HEK293 (cell line): ENCODE measurements around the gene BAIAP3.

Experiments used
- CTCF ChIA-PET: fragments of 350-600 bp; formaldehyde crosslinking; extraction: SDS; loops from one replicate; lab custom pipeline; 2021; ENCODE audit warnings: antibody characterized with exemption; lab: Yijun Ruan, JAX
- POLR2A ChIA-PET: fragments of 300-600 bp; formaldehyde crosslinking; extraction: SDS; loops from one replicate; lab custom pipeline; 2020; ENCODE audit warnings: antibody characterized with exemption, inconsistent platforms; lab: Yijun Ruan, JAX
- H3K27ac ChIP-seq: fragments of 200-500 bp; sonication (Bioruptor generic); 2 replicates; pipeline ENCODE4 v1.5.1; 2014; ENCODE audit warnings: low read depth, low read length, control low read depth, inconsistent platforms; ENCODE audit errors: extremely low read depth
- H3K36me3 ChIP-seq, 2 experiments: fragments of 200-500 bp in 1 of 2; sonication (Bioruptor generic) in 1 of 2; 1 replicate in 1 of 2; 2 replicates in 1 of 2; pipeline ENCODE4 v1.5.1; 2014 to 2017; ENCODE audit warnings: inconsistent platforms in 2 of 2, low read length in 2 of 2; ENCODE audit not compliant: control insufficient read depth in 2 of 2, insufficient read depth in 1 of 2
- H3K4me1 ChIP-seq: fragments of 200-500 bp; sonication (Bioruptor generic); 2 replicates; pipeline ENCODE4 v1.5.1; 2014; ENCODE audit warnings: mild to moderate bottlenecking, low read length, inconsistent platforms; ENCODE audit not compliant: control insufficient read depth, insufficient read depth
- H3K4me3 ChIP-seq: 2 replicates; pipeline ENCODE4 v1.5.1; 2011; ENCODE audit warnings: low read depth, mild to moderate bottlenecking, control low read depth, low read length, moderate library complexity
- H3K9me3 ChIP-seq: fragments of 200-500 bp; sonication (Bioruptor generic); 2 replicates; pipeline ENCODE4 v1.5.1; 2014; ENCODE audit warnings: low read depth, low read length, inconsistent platforms; ENCODE audit not compliant: control insufficient read depth, insufficient read depth
- ZBTB1 ChIP-seq: fragments of 450-650 bp; formaldehyde crosslinking; IDR thresholded peaks from 2 replicates; pipeline ENCODE4 v1.5.1; 2016; ENCODE audit warnings: missing biosample characterization, missing genetic modification characterization
- ZBTB44 ChIP-seq: fragments of 450-650 bp; IDR thresholded peaks from 2 replicates; pipeline ENCODE4 v1.5.1; 2018; ENCODE audit warnings: missing biosample characterization, mild to moderate bottlenecking, missing genetic modification characterization
- ZNF138 ChIP-seq: fragments of 450-650 bp; formaldehyde crosslinking; IDR thresholded peaks from 2 replicates; pipeline ENCODE4 v1.5.1; 2016; ENCODE audit warnings: missing biosample characterization, missing genetic modification characterization, borderline replicate concordance
- ZNF184 ChIP-seq: fragments of 450-650 bp; IDR thresholded peaks from 2 replicates; pipeline ENCODE4 v1.5.1; 2018; ENCODE audit warnings: missing biosample characterization, mild to moderate bottlenecking, missing genetic modification characterization
- ZNF239 ChIP-seq: fragments of 450-650 bp; formaldehyde crosslinking; IDR thresholded peaks from 2 replicates; pipeline ENCODE4 v1.5.1; 2016; ENCODE audit warnings: missing biosample characterization, missing genetic modification characterization
- ZNF292 ChIP-seq: fragments of 450-650 bp; formaldehyde crosslinking; IDR thresholded peaks from 2 replicates; pipeline ENCODE4 v1.5.1; 2016; ENCODE audit warnings: low read depth, missing biosample characterization, missing genetic modification characterization, borderline replicate concordance
- ZNF416 ChIP-seq: fragments of 450-650 bp; formaldehyde crosslinking; IDR thresholded peaks from 2 replicates; pipeline ENCODE4 v1.5.1; 2016; ENCODE audit warnings: missing biosample characterization, missing genetic modification characterization
- ZNF544 ChIP-seq: fragments of 450-650 bp; formaldehyde crosslinking; IDR thresholded peaks from 2 replicates; pipeline ENCODE4 v1.5.0; 2017; ENCODE audit warnings: missing biosample characterization, missing genetic modification characterization
- ZNF654 ChIP-seq: fragments of 450-650 bp; formaldehyde crosslinking; IDR thresholded peaks from 2 replicates; pipeline ENCODE4 v1.5.1; 2016; ENCODE audit warnings: low read depth, missing biosample characterization, missing genetic modification characterization
- ZSCAN18 ChIP-seq: fragments of 450-650 bp; formaldehyde crosslinking; IDR thresholded peaks from 2 replicates; pipeline ENCODE4 v1.5.1; 2016; ENCODE audit warnings: missing biosample characterization, missing genetic modification characterization
- TF ChIP-seq, protein P1 (sequence below): fragments of 450-650 bp; formaldehyde crosslinking; IDR thresholded peaks from 2 replicates; pipeline ENCODE4 v1.5.1; 2016; ENCODE audit warnings: missing biosample characterization, missing genetic modification characterization
- TF ChIP-seq, protein P2 (sequence below): fragments of 450-650 bp; formaldehyde crosslinking; IDR thresholded peaks from 2 replicates; pipeline ENCODE4 v1.5.1; 2016; ENCODE audit warnings: missing biosample characterization, missing genetic modification characterization, low read depth
- TF ChIP-seq, protein P3 (sequence below): fragments of 450-650 bp; formaldehyde crosslinking; IDR thresholded peaks from 2 replicates; pipeline ENCODE4 v1.5.1; 2016; ENCODE audit warnings: missing biosample characterization, missing genetic modification characterization, borderline replicate concordance
- TF ChIP-seq, protein P4 (sequence below): fragments of 450-650 bp; formaldehyde crosslinking; IDR thresholded peaks from 2 replicates; pipeline ENCODE4 v1.5.1; 2016; ENCODE audit warnings: missing biosample characterization, missing genetic modification characterization
- TF ChIP-seq, protein P5 (sequence below): fragments of 450-650 bp; IDR thresholded peaks from 2 replicates; pipeline ENCODE4 v1.5.1; 2018; ENCODE audit warnings: missing biosample characterization, missing genetic modification characterization

The BAIAP3 gene

DNA sequence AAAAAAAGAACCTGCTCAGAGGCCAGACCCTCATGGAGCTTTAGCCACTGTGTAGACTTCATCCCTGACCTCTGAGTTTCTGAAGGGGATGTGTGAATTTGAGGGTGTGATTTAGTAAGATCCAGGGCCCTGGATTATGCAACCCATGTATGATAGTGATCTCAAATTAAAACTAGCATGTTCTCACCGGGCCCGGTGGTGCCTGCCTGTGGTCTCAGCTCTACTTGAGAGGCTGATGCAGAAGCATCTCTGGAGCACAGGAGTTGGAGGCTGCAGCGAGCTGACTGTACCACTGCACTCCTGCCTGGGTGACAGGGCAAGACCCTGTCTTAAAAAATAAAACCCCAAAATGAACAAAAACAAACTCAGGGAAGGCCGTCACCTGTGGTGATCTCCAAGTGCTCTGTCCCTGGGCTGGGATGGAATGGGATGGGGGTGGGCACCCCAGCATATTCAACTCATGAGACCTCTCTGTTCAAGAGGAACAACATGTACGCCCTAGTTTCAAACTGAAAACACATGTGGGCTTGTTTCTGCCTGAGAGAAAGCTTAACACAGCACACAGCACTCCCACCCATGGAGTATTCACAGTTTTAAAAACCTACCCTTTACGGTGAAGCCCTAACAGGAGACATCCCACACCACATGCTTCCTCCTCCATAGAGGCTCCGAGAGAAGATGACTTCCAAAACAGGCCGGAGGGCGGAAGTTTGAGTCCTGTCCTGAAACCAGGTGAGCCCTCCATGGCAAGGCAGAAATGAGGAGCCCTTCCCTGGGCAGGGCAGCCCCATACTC, 48.4 kb downstream of the BAIAP3 start:
- ChIA-PET CTCF (interaction anchor here (2.3 kb wide), 1 partner anchor 18 kb away, joined by 7 read pairs; no protein-coding TSS in a partner anchor), POLR2A (no interaction called here)
- Histone ChIP-seq H3K4me1 (0 out of 2 replicates have a peak, but pooled peaks cover 3% of the 10 kb centered on the region), H3K9me3 (no peaks in the 10 kb centered on the region), H3K36me3 (peaks cover 0 to 11% of the 10 kb centered on the region in 2 experiments; a peak in 1 of 3 replicates), H3K27ac (no peak overlapping the region), H3K4me3 (no peak overlapping the region)
- no peak for TF ChIP-seq ZBTB44 (tag by site-specific recombination)

DNA sequence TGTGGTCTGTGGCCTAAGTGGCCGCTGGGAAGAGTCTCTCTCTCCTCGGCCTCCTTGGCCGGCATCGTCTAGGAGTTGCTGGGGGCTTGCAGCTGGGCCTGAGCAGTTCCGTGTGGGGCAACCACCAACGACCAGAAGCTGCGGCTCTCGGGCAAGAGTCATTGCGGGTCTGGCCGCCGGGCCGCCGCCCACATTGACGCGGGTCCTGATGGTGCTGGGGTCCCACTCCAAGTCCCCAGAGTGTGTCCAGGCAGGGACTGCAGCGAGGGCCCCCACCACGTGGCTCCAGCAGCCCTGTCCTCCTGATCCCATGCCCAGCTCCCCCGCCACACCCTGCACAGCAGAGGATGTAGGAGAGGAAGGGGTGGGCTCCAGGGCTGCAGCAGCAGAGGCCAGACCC, 50.1 kb downstream of the BAIAP3 start:
- Histone ChIP-seq H3K4me3 (no peak overlapping the region), H3K27ac (no peak overlapping the region), H3K36me3 (peaks cover 0 to 18% of the 10 kb centered on the region in 2 experiments; a peak in 1 of 3 replicates), H3K9me3 (no peaks in the 10 kb centered on the region), H3K4me1 (0 out of 2 replicates have a peak, but pooled peaks cover 2% of the 10 kb centered on the region)
- POLR2A ChIA-PET: interaction anchor here (0.7 kb wide), 1 partner anchor 17 kb away, joined by 4 read pairs; no protein-coding TSS in a partner anchor
- CTCF ChIA-PET: no interaction called here
- TF ChIP-seq ZNF184 (tag by site-specific recombination) (no peak), ZNF239 (no peak), ZNF654 (no peak), ZNF138 (tag by site-specific recombination) (no peak), ZNF292 (tag by site-specific recombination) (no peak), ZNF416 (tag by site-specific recombination) (no peak), ZBTB1 (tag by site-specific recombination) (no peak), ZSCAN18 (tag by site-specific recombination) (no peak), ZNF544 (tag by site-specific recombination) (no peak)
- TF ChIP-seq, protein P1, sequence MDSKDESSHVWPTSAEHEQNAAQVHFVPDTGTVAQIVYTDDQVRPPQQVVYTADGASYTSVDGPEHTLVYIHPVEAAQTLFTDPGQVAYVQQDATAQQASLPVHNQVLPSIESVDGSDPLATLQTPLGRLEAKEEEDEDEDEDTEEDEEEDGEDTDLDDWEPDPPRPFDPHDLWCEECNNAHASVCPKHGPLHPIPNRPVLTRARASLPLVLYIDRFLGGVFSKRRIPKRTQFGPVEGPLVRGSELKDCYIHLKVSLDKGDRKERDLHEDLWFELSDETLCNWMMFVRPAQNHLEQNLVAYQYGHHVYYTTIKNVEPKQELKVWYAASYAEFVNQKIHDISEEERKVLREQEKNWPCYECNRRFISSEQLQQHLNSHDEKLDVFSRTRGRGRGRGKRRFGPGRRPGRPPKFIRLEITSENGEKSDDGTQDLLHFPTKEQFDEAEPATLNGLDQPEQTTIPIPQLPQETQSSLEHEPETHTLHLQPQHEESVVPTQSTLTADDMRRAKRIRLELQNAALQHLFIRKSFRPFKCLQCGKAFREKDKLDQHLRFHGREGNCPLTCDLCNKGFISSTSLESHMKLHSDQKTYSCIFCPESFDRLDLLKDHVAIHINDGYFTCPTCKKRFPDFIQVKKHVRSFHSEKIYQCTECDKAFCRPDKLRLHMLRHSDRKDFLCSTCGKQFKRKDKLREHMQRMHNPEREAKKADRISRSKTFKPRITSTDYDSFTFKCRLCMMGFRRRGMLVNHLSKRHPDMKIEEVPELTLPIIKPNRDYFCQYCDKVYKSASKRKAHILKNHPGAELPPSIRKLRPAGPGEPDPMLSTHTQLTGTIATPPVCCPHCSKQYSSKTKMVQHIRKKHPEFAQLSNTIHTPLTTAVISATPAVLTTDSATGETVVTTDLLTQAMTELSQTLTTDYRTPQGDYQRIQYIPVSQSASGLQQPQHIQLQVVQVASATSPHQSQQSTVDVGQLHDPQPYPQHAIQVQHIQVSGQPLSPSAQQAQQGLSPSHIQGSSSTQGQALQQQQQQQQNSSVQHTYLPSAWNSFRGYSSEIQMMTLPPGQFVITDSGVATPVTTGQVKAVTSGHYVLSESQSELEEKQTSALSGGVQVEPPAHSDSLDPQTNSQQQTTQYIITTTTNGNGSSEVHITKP (tag by site-specific recombination): no peak
- TF ChIP-seq, protein P2, sequence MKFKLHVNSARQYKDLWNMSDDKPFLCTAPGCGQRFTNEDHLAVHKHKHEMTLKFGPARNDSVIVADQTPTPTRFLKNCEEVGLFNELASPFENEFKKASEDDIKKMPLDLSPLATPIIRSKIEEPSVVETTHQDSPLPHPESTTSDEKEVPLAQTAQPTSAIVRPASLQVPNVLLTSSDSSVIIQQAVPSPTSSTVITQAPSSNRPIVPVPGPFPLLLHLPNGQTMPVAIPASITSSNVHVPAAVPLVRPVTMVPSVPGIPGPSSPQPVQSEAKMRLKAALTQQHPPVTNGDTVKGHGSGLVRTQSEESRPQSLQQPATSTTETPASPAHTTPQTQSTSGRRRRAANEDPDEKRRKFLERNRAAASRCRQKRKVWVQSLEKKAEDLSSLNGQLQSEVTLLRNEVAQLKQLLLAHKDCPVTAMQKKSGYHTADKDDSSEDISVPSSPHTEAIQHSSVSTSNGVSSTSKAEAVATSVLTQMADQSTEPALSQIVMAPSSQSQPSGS (tag by site-specific recombination): no peak
- TF ChIP-seq, protein P3, sequence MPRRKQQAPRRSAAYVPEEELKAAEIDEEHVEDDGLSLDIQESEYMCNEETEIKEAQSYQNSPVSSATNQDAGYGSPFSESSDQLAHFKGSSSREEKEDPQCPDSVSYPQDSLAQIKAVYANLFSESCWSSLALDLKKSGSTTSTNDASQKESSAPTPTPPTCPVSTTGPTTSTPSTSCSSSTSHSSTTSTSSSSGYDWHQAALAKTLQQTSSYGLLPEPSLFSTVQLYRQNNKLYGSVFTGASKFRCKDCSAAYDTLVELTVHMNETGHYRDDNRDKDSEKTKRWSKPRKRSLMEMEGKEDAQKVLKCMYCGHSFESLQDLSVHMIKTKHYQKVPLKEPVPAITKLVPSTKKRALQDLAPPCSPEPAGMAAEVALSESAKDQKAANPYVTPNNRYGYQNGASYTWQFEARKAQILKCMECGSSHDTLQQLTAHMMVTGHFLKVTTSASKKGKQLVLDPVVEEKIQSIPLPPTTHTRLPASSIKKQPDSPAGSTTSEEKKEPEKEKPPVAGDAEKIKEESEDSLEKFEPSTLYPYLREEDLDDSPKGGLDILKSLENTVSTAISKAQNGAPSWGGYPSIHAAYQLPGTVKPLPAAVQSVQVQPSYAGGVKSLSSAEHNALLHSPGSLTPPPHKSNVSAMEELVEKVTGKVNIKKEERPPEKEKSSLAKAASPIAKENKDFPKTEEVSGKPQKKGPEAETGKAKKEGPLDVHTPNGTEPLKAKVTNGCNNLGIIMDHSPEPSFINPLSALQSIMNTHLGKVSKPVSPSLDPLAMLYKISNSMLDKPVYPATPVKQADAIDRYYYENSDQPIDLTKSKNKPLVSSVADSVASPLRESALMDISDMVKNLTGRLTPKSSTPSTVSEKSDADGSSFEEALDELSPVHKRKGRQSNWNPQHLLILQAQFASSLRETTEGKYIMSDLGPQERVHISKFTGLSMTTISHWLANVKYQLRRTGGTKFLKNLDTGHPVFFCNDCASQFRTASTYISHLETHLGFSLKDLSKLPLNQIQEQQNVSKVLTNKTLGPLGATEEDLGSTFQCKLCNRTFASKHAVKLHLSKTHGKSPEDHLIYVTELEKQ: no peak
- TF ChIP-seq, protein P4, sequence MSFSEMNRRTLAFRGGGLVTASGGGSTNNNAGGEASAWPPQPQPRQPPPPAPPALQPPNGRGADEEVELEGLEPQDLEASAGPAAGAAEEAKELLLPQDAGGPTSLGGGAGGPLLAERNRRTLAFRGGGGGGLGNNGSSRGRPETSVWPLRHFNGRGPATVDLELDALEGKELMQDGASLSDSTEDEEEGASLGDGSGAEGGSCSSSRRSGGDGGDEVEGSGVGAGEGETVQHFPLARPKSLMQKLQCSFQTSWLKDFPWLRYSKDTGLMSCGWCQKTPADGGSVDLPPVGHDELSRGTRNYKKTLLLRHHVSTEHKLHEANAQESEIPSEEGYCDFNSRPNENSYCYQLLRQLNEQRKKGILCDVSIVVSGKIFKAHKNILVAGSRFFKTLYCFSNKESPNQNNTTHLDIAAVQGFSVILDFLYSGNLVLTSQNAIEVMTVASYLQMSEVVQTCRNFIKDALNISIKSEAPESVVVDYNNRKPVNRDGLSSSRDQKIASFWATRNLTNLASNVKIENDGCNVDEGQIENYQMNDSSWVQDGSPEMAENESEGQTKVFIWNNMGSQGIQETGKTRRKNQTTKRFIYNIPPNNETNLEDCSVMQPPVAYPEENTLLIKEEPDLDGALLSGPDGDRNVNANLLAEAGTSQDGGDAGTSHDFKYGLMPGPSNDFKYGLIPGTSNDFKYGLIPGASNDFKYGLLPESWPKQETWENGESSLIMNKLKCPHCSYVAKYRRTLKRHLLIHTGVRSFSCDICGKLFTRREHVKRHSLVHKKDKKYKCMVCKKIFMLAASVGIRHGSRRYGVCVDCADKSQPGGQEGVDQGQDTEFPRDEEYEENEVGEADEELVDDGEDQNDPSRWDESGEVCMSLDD: no peak
- TF ChIP-seq, protein P5, sequence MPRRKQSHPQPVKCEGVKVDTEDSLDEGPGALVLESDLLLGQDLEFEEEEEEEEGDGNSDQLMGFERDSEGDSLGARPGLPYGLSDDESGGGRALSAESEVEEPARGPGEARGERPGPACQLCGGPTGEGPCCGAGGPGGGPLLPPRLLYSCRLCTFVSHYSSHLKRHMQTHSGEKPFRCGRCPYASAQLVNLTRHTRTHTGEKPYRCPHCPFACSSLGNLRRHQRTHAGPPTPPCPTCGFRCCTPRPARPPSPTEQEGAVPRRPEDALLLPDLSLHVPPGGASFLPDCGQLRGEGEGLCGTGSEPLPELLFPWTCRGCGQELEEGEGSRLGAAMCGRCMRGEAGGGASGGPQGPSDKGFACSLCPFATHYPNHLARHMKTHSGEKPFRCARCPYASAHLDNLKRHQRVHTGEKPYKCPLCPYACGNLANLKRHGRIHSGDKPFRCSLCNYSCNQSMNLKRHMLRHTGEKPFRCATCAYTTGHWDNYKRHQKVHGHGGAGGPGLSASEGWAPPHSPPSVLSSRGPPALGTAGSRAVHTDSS (tag by site-specific recombination): no peak
